ENCODE data around the gene HID1.

The HID1 gene

GRCh38 chr17:74981979-74982662, 9.6 kb upstream of the HID1 start:
- Histone ChIP-seq H3K4me3 (ENCODE audit: low read depth, low read length) (peak overlapping the region; percentile 87), H3K36me3 (no peaks in the 10 kb centered on the region), H3K27me3 (no peaks in the 10 kb centered on the region), H3K9me3 (no peaks in the 10 kb centered on the region), H3K4me1 (no peaks in the 10 kb centered on the region)
- DNase-seq = peak; percentile 94
- peak; percentile 10; the same call in 1 of the 2 replicates for TF ChIP-seq CTCF (IDR thresholded peaks at IDR 0.05; ENCODE audit: low read depth, low read length)

- Histone ChIP-seq H3K36me3 (no peaks in the 10 kb centered on the region), H3K9me3 (no peaks in the 10 kb centered on the region), H3K4me3 (ENCODE audit: low read depth, low read length) (peak overlapping the region; percentile 87), H3K27me3 (no peaks in the 10 kb centered on the region), H3K4me1 (no peaks in the 10 kb centered on the region)
- no peak for TF ChIP-seq CTCF (IDR thresholded peaks at IDR 0.05; ENCODE audit: low read depth, low read length)
- no peak for DNase-seq
These were observed 8.9 kb upstream of the HID1 start for GRCh38 chr17:74981318-74981978.

GRCh38 chr17:74979408-74980146, 7.0 kb upstream of the HID1 start:
- no peaks in the 10 kb centered on the region for H3K36me3 ChIP-seq
- H3K27me3 ChIP-seq = no peaks in the 10 kb centered on the region
- no peaks in the 10 kb centered on the region for H3K9me3 ChIP-seq
- no peak for DNase-seq
- TF ChIP-seq CTCF (IDR thresholded peaks at IDR 0.05; ENCODE audit: low read depth, low read length) = no peak
- H3K4me1 ChIP-seq = no peaks in the 10 kb centered on the region
- H3K4me3 ChIP-seq (ENCODE audit: low read depth, low read length) = no peak overlapping the region

- no peak for TF ChIP-seq CTCF (IDR thresholded peaks at IDR 0.05; ENCODE audit: low read depth, low read length)
- H3K4me1 ChIP-seq = no peaks in the 10 kb centered on the region
- no peak for DNase-seq
- H3K4me3 ChIP-seq (ENCODE audit: low read depth, low read length) = no peak overlapping the region
- no peaks in the 10 kb centered on the region for H3K36me3 ChIP-seq
- peaks cover 3% of the 10 kb centered on the region for H3K27me3 ChIP-seq
- H3K9me3 ChIP-seq = no peaks in the 10 kb centered on the region
These were observed 5.7 kb upstream of the HID1 start for GRCh38 chr17:74978240-74978639.

GRCh38 chr17:74977802-74978201, 5.2 kb upstream of the HID1 start:
- no peak for TF ChIP-seq CTCF (IDR thresholded peaks at IDR 0.05; ENCODE audit: low read depth, low read length)
- Histone ChIP-seq H3K4me3 (ENCODE audit: low read depth, low read length) (no peak overlapping the region), H3K4me1 (no peaks in the 10 kb centered on the region), H3K27me3 (peaks cover 7% of the 10 kb centered on the region), H3K9me3 (no peaks in the 10 kb centered on the region), H3K36me3 (no peaks in the 10 kb centered on the region)
- DNase-seq = no peak
